ENCODE results near the gene AIM2.

DNA sequence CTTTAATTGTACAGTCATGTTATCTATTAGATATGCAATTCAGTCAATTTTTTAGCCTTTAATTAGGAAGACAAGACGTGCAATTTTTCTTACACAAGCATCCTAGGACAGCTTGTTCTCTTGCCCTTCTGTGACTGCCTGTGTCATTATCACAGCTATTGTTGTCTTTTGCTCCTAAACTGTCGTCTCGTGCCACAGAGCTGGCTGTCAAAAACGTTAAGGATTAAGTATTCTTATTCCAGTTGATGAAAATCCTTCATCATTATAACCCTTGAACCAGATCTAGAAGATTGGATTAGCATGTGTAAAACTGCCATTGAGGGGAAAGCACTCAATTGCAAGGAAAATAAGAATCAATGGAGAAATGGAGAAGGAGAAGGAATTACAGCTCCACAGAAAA, 43.8 kb upstream of the AIM2 start:
- no peak for TF ChIP-seq CTCF (IDR thresholded peaks at IDR 0.05)
- no peak for TF ChIP-seq POLR2A (IDR thresholded peaks at IDR 0.05)
- TF ChIP-seq POLR2AphosphoS5 (IDR thresholded peaks at IDR 0.05): no peak

Data from transverse colon (tissue), 4 donors.